ENCODE data around the gene FBN3. TPM values are rescaled to one million over a fixed set of nuclear protein-coding genes. Genes with fewer than 3 reads are reported as not detected.

FBN3 gene
- total and polyA plus RNA-seq, 8 donors: 0.63 to 84.0 (median 69.7) TPM

- no peaks in the 10 kb centered on the region for H3K27me3 ChIP-seq
- TF ChIP-seq CTCF (IDR thresholded peaks at IDR 0.05): no peak
- H3K27ac ChIP-seq: no peak overlapping the region
- intact Hi-C loops (cut with DNase I): no loop called here
- ATAC-seq: no peak
- peaks cover 0 to 19% of the 10 kb centered on the region in 2 donors for H3K9me3 ChIP-seq
- no peaks in the 10 kb centered on the region for H3K36me3 ChIP-seq
- no peaks in the 10 kb centered on the region for H3K4me1 ChIP-seq
- H3K4me3 ChIP-seq: no peak overlapping the region
- peak in 1 of 4 donors; percentile 65 for DNase-seq
These were observed 77.5 kb downstream of the FBN3 start for GRCh38 chr19:8071912-8072311.

- H3K4me1 ChIP-seq: no peaks in the 10 kb centered on the region
- H3K27ac ChIP-seq: no peak overlapping the region
- no peaks in the 10 kb centered on the region for H3K27me3 ChIP-seq
- H3K4me3 ChIP-seq: no peak overlapping the region
- TF ChIP-seq CTCF (IDR thresholded peaks at IDR 0.05): peak in 1 of 2 donors; percentile 47
- no peaks in the 10 kb centered on the region for H3K36me3 ChIP-seq
- intact Hi-C loops (cut with DNase I): no loop called here
- DNase-seq (peak in 1 of 4 donors; percentile 6), ATAC-seq (no peak)
- H3K9me3 ChIP-seq: peaks cover 0 to 19% of the 10 kb centered on the region in 2 donors
These were observed 80.1 kb downstream of the FBN3 start for GRCh38 chr19:8069096-8069973.

- Histone ChIP-seq H3K4me3 (no peak overlapping the region), H3K36me3 (no peaks in the 10 kb centered on the region), H3K27ac (no peak overlapping the region), H3K4me1 (no peaks in the 10 kb centered on the region), H3K9me3 (peaks cover 0 to 19% of the 10 kb centered on the region in 2 donors), H3K27me3 (no peaks in the 10 kb centered on the region)
- intact Hi-C loops (cut with DNase I): no loop called here
- ATAC-seq: no peak
- no peak for TF ChIP-seq CTCF (IDR thresholded peaks at IDR 0.05)
- peak in 1 of 4 donors; percentile 82 for DNase-seq
These were observed 83.5 kb downstream of the FBN3 start for GRCh38 chr19:8065875-8066261.

- intact Hi-C loops (cut with DNase I): no loop called here
- Histone ChIP-seq H3K27me3 (no peaks in the 10 kb centered on the region), H3K4me1 (no peaks in the 10 kb centered on the region), H3K4me3 (no peak overlapping the region), H3K9me3 (peaks cover 0 to 17% of the 10 kb centered on the region in 2 donors), H3K27ac (no peak overlapping the region), H3K36me3 (no peaks in the 10 kb centered on the region)
- no peak for ATAC-seq
- peak in 1 of 4 donors; percentile 46 for DNase-seq
- no peak for TF ChIP-seq CTCF (IDR thresholded peaks at IDR 0.05)
These were observed 84.2 kb downstream of the FBN3 start for GRCh38 chr19:8064911-8065874.

Measured in left lung (tissue), 10 donors.